Fibroblast of lung (primary cell): ENCODE measurements around the gene HTR3B.

Source experiments
- CTCF ChIP-seq, 2 donors: IDR thresholded peaks in 1 of 2; conservative IDR thresholded peaks in 1 of 2; 1 replicate in 1 of 2; 2 replicates in 1 of 2; pipeline ENCODE4 v1.5.1; 2011 to 2012; ENCODE audit warnings: low read length in 2 of 2, control low read depth in 1 of 2, inconsistent platforms in 1 of 2, low read depth in 1 of 2, mild to moderate bottlenecking in 1 of 2
- EZH2 ChIP-seq: IDR thresholded peaks from 2 replicates; pipeline ENCODE4 v1.5.1; 2012; ENCODE audit warnings: low read length, control low read depth, mild to moderate bottlenecking; ENCODE audit errors: missing control alignments

GRCh38 chr11:113876798-113877669 lies 27.6 kb upstream of the HTR3B start:
- TF ChIP-seq EZH2 (no peak), CTCF (conservative IDR thresholded peaks at IDR 0.05 in 1 of 2, IDR thresholded peaks at IDR 0.05 in 1 of 2; ENCODE audit: low read depth in 1 of 2, low read length in 2 of 2) (no peak)
